Large intestine (tissue), 3 donors: ENCODE results near the gene C1QL4. TPM values are rescaled to one million over a fixed set of nuclear protein-coding genes. Genes with fewer than 3 reads are reported as not detected.

Experiments
- DNase-seq, 2 donors: peaks; one replicate each; pipeline versions ENCODE4 v3.0.0 to v3.0.0-alpha.2; 2013
- H3K27ac ChIP-seq: one replicate; pipeline ENCODE4 v1.5.1; 2013; ENCODE audit warnings: low read length
- H3K27me3 ChIP-seq: 2 replicates; pipeline ENCODE4 v1.6.1; 2013; ENCODE audit warnings: low read length; ENCODE audit not compliant: control insufficient read depth, insufficient read depth
- H3K36me3 ChIP-seq: 2 replicates; pipeline ENCODE4 v1.6.1; 2013; ENCODE audit warnings: low read length; ENCODE audit not compliant: control insufficient read depth, insufficient read depth
- H3K4me1 ChIP-seq: one replicate; pipeline ENCODE4 v1.6.1; 2013; ENCODE audit warnings: low read length; ENCODE audit not compliant: control insufficient read depth, insufficient read depth
- H3K4me3 ChIP-seq: one replicate; pipeline ENCODE4 v1.5.1; 2013; ENCODE audit warnings: low read length
- H3K9me3 ChIP-seq: one replicate; pipeline ENCODE4 v1.6.1; 2013; ENCODE audit warnings: mild to moderate bottlenecking, low read depth, low read length, moderate library complexity; ENCODE audit not compliant: control insufficient read depth
- WGBS: methylation state at CpG from one replicate; pipeline ENCODE4 v1.1.5; 2013; ENCODE audit warnings: low lambda C conversion rate; ENCODE audit not compliant: insufficient coverage; 5-methylcytosine and 5-hydroxymethylcytosine counted together
- polyA plus RNA-seq: library from polyadenylated mRNA; unstranded; fragments of 120-200 nt; gene quantifications from one replicate; pipeline ENCODE4 v1.2.1, GENCODE V29; 2013

The C1QL4 gene
- polyA plus RNA-seq, 1 donor: 0.01 TPM

GRCh38 chr12:49341777-49342065 lies 4.7 kb upstream of the C1QL4 start:
- peaks cover 24% of the 10 kb centered on the region for H3K9me3 ChIP-seq
- H3K27ac ChIP-seq: no peak overlapping the region
- no CpG with 5 or more reads among the region's 21 CpGs for WGBS
- no peaks in the 10 kb centered on the region for H3K36me3 ChIP-seq
- no peak for DNase-seq
- H3K27me3 ChIP-seq: peaks cover 99% of the 10 kb centered on the region
- peaks cover 50% of the 10 kb centered on the region for H3K4me1 ChIP-seq
- no peak overlapping the region for H3K4me3 ChIP-seq

- Histone ChIP-seq H3K27ac (no peak overlapping the region), H3K4me1 (peaks cover 47% of the 10 kb centered on the region), H3K27me3 (peaks cover 99% of the 10 kb centered on the region), H3K9me3 (peaks cover 25% of the 10 kb centered on the region), H3K36me3 (no peaks in the 10 kb centered on the region), H3K4me3 (no peak overlapping the region)
- peak in 1 of 2 donors; percentile 15 for DNase-seq
- 20% methylated on average over 1 of the region's 14 CpGs for WGBS
Observed at GRCh38 chr12:49340971-49341776, 4.2 kb upstream of the C1QL4 start.

GRCh38 chr12:49340095-49340870 lies 3.3 kb upstream of the C1QL4 start:
- H3K4me3 ChIP-seq: no peak overlapping the region

GRCh38 chr12:49339464-49339861 lies 2.5 kb upstream of the C1QL4 start:
- peak in 1 of 2 donors; percentile 79 for DNase-seq
- WGBS: no CpG with 5 or more reads among the region's 5 CpGs
- H3K27me3 ChIP-seq: peaks cover 100% of the 10 kb centered on the region

More at GRCh38 chr12:49340095-49340870, 3.3 kb upstream of the C1QL4 start:
- WGBS: no CpG with 5 or more reads among the region's 6 CpGs
- Histone ChIP-seq H3K4me1 (peaks cover 40% of the 10 kb centered on the region), H3K9me3 (peaks cover 22% of the 10 kb centered on the region), H3K27ac (no peak overlapping the region), H3K36me3 (no peaks in the 10 kb centered on the region), H3K27me3 (peaks cover 99% of the 10 kb centered on the region)
- no peak for DNase-seq

GRCh38 chr12:49338830-49339463 lies 2.0 kb upstream of the C1QL4 start:
- no peak for DNase-seq
- Histone ChIP-seq H3K27ac (no peak overlapping the region), H3K4me3 (no peak overlapping the region), H3K9me3 (peaks cover 17% of the 10 kb centered on the region), H3K36me3 (no peaks in the 10 kb centered on the region), H3K27me3 (peaks cover 100% of the 10 kb centered on the region), H3K4me1 (peaks cover 34% of the 10 kb centered on the region)
- no CpG with 5 or more reads among the region's 6 CpGs for WGBS

More at GRCh38 chr12:49339464-49339861, 2.5 kb upstream of the C1QL4 start:
- Histone ChIP-seq H3K36me3 (no peaks in the 10 kb centered on the region), H3K9me3 (peaks cover 17% of the 10 kb centered on the region), H3K4me3 (no peak overlapping the region), H3K27ac (no peak overlapping the region), H3K4me1 (peaks cover 36% of the 10 kb centered on the region)

- Histone ChIP-seq H3K27ac (no peak overlapping the region), H3K9me3 (peaks cover 15% of the 10 kb centered on the region), H3K27me3 (peaks cover 89% of the 10 kb centered on the region), H3K4me3 (no peak overlapping the region), H3K36me3 (no peaks in the 10 kb centered on the region), H3K4me1 (peaks cover 36% of the 10 kb centered on the region)
- DNase-seq: no peak
- no CpG with 5 or more reads among the region's 72 CpGs for whole genome bisulfite sequencing
Observed at GRCh38 chr12:49335955-49336644, 888 bp downstream of the C1QL4 start.

- 30% methylated on average over 6 of the region's 16 CpGs for WGBS
- no peak for DNase-seq
Observed at GRCh38 chr12:49335118-49335954, 1.7 kb downstream of the C1QL4 start.

GRCh38 chr12:49334681-49335080 lies 2.3 kb downstream of the C1QL4 start:
- H3K9me3 ChIP-seq: peaks cover 15% of the 10 kb centered on the region
- WGBS: no CpG with 5 or more reads among the region's 12 CpGs
- H3K27ac ChIP-seq: no peak overlapping the region
- H3K27me3 ChIP-seq: peaks cover 75% of the 10 kb centered on the region
- no peak overlapping the region for H3K4me3 ChIP-seq
- H3K4me1 ChIP-seq: peaks cover 35% of the 10 kb centered on the region
- no peak for DNase-seq
- peaks cover 2% of the 10 kb centered on the region for H3K36me3 ChIP-seq

More at GRCh38 chr12:49335118-49335954, 1.7 kb downstream of the C1QL4 start:
- Histone ChIP-seq H3K9me3 (peaks cover 15% of the 10 kb centered on the region), H3K36me3 (peaks cover 2% of the 10 kb centered on the region), H3K27ac (no peak overlapping the region), H3K27me3 (peaks cover 82% of the 10 kb centered on the region), H3K4me1 (peaks cover 38% of the 10 kb centered on the region), H3K4me3 (no peak overlapping the region)

- peaks cover 3% of the 10 kb centered on the region for H3K36me3 ChIP-seq
- 0% methylated on average over 2 of the region's 19 CpGs for WGBS
- DNase-seq: no peak
- no peak overlapping the region for H3K27ac ChIP-seq
- H3K4me3 ChIP-seq: no peak overlapping the region
- H3K4me1 ChIP-seq: peaks cover 31% of the 10 kb centered on the region
- H3K9me3 ChIP-seq: peaks cover 15% of the 10 kb centered on the region
- peaks cover 71% of the 10 kb centered on the region for H3K27me3 ChIP-seq
Observed at GRCh38 chr12:49334226-49334625, 2.8 kb downstream of the C1QL4 start.
